Activated effector memory CD4-positive, alpha-beta T cell treated with Interleukin-2 at 50 U/mL for 16 hours (primary cell): ENCODE measurements around the gene NOXA1.
"Not testable (repeated sequence)": the region's sequence is repeated elsewhere in the genome, so short reads cannot be mapped to it uniquely, and the experiment has no call there.

Experiments
- DNase-seq: peaks from one replicate; pipeline ENCODE4 v3.0.0-alpha.2; 2020

The NOXA1 gene

GRCh38 chr9:137444106-137444790, 21.1 kb downstream of the NOXA1 start:
- DNase-seq = no peak

- DNase-seq = peak; percentile 76
These were observed 22.1 kb downstream of the NOXA1 start for GRCh38 chr9:137445275-137445807.

- DNase-seq = no peak
These were observed 22.8 kb downstream of the NOXA1 start for GRCh38 chr9:137445930-137446431.

- DNase-seq = no peak
These were observed 23.8 kb downstream of the NOXA1 start for GRCh38 chr9:137446851-137447471.

- DNase-seq = no peak
These were observed 24.8 kb downstream of the NOXA1 start for GRCh38 chr9:137447722-137448601.

GRCh38 chr9:137448602-137448962, 25.4 kb downstream of the NOXA1 start:
- DNase-seq = no peak

GRCh38 chr9:137449081-137449844, 26.1 kb downstream of the NOXA1 start:
- no peak for DNase-seq

- DNase-seq = no peak
These were observed 26.8 kb downstream of the NOXA1 start for GRCh38 chr9:137449931-137450538.

- not testable (repeated sequence) for DNase-seq
These were observed 27.5 kb downstream of the NOXA1 start for GRCh38 chr9:137450539-137451222.

- not testable (repeated sequence) for DNase-seq
These were observed 28.2 kb downstream of the NOXA1 start for GRCh38 chr9:137451264-137452005.

- DNase-seq = no peak
These were observed 29.0 kb downstream of the NOXA1 start for GRCh38 chr9:137452006-137452760.

- no peak for DNase-seq
These were observed 29.8 kb downstream of the NOXA1 start for GRCh38 chr9:137452761-137453642.

GRCh38 chr9:137453643-137454081, 30.5 kb downstream of the NOXA1 start:
- peak; percentile 40 for DNase-seq

- no peak for DNase-seq
These were observed 31.0 kb downstream of the NOXA1 start for GRCh38 chr9:137454145-137454596.

GRCh38 chr9:137454597-137455358, 31.6 kb downstream of the NOXA1 start:
- DNase-seq = no peak

GRCh38 chr9:137455359-137455991, 32.3 kb downstream of the NOXA1 start:
- DNase-seq = no peak
